Gastrocnemius medialis (tissue), 4 donors: Measurements from ENCODE around the gene ZNF513.

Source experiments
- POLR2A ChIP-seq, 2 donors: fragments of 450-650 bp; IDR thresholded peaks; one replicate each; pipeline ENCODE4 v1.6.1; 2017; ENCODE audit warnings: antibody characterized with exemption in 2 of 2, mild to moderate bottlenecking in 2 of 2, moderate library complexity in 2 of 2
- TF ChIP-seq, protein P1 (sequence below), 5 experiments: fragments of 450-650 bp in 3 of 5; fragments of 200-600 bp in 2 of 5; sonication (generic) in 2 of 5; IDR thresholded peaks in 4 of 5; conservative IDR thresholded peaks in 1 of 5; 1 replicate in 4 of 5; 2 replicates in 1 of 5; pipeline ENCODE4 v1.5.1; 2016 to 2019; ENCODE audit warnings: antibody characterized with exemption in 5 of 5, mild to moderate bottlenecking in 3 of 5, moderate library complexity in 3 of 5

DNA sequence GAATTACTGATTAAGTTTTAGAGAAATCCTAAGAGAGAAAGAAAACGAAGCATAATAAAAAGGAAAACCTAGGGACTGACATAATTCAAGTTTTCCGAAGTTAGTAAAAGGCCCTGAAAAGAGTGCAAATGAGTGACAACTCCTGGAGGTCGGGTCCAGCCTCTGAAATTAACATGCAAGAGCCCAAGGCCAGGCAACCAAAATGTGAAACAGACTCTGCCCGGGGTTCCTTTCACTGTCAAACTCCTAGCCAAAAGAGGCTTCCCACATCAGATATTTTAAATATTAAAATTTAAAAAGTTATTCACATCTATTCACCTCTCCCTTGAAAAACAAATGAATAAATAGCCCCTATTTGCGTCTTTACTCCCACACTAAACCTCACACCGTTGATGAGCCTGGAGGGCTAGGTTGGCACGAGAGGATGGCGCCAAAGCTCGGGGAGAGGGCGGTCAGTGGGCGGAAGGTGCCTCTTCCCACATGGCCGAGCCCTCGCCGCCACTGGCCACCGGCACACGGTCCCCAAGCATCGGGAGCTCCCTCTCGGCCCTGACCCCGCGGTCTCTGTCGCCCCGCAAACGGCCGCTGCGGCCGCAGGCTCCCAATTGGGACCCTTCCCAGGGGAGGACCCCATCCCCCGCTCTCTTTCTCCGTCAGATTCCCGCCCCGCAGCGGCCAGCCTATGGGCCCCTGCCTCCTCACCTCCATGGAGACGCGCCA, 28.2 kb upstream of the ZNF513 start:
- TF ChIP-seq, protein P1, sequence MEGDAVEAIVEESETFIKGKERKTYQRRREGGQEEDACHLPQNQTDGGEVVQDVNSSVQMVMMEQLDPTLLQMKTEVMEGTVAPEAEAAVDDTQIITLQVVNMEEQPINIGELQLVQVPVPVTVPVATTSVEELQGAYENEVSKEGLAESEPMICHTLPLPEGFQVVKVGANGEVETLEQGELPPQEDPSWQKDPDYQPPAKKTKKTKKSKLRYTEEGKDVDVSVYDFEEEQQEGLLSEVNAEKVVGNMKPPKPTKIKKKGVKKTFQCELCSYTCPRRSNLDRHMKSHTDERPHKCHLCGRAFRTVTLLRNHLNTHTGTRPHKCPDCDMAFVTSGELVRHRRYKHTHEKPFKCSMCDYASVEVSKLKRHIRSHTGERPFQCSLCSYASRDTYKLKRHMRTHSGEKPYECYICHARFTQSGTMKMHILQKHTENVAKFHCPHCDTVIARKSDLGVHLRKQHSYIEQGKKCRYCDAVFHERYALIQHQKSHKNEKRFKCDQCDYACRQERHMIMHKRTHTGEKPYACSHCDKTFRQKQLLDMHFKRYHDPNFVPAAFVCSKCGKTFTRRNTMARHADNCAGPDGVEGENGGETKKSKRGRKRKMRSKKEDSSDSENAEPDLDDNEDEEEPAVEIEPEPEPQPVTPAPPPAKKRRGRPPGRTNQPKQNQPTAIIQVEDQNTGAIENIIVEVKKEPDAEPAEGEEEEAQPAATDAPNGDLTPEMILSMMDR (IDR thresholded peaks at IDR 0.05 in 4 of 5, conservative IDR thresholded peaks at IDR 0.05 in 1 of 5): peak in 1 of 5 experiments; percentile 24
- no peak for TF ChIP-seq POLR2A (IDR thresholded peaks at IDR 0.05)
